Activated T-cell treated with anti-CD3 and anti-CD28 coated beads, Interleukin-2, amount 50 U/mL, for 1 hour (primary cell): ENCODE measurements around the gene POLG2.
A peak's percentile ranks its signal among the peaks of the same experiment; 100 is the strongest.
"Not testable (repeated sequence)": the region's sequence is repeated elsewhere in the genome, so short reads cannot be mapped to it uniquely, and the experiment has no call there.

ENCODE experiments used
- DNase-seq: peaks from one replicate; pipeline ENCODE4 v3.0.0-alpha.2; 2020

Gene POLG2

GRCh38 chr17:64480951-64481350 is 15.9 kb downstream of the POLG2 start:
- no peak for DNase-seq

GRCh38 chr17:64477849-64478248 is 19.0 kb downstream of the POLG2 start:
- no peak for DNase-seq

GRCh38 chr17:64472564-64472963 is 24.3 kb downstream of the POLG2 start:
- no peak for DNase-seq

- no peak for DNase-seq
Observed at GRCh38 chr17:64471440-64471839, 25.4 kb downstream of the POLG2 start.

- no peak for DNase-seq
Observed at GRCh38 chr17:64470625-64471024, 26.2 kb downstream of the POLG2 start.

- DNase-seq = not testable (repeated sequence)
Observed at GRCh38 chr17:64466834-64467233, 30.0 kb downstream of the POLG2 start.

- DNase-seq = no peak
Observed at GRCh38 chr17:64466019-64466735, 30.7 kb downstream of the POLG2 start.

GRCh38 chr17:64461788-64462187 is 35.1 kb downstream of the POLG2 start:
- DNase-seq = no peak

- DNase-seq = no peak
Observed at GRCh38 chr17:64460955-64461354, 35.9 kb downstream of the POLG2 start.

- not testable (repeated sequence) for DNase-seq
Observed at GRCh38 chr17:64459818-64460217, 37.0 kb downstream of the POLG2 start.

- DNase-seq = no peak
Observed at GRCh38 chr17:64459284-64459747, 37.5 kb downstream of the POLG2 start.

- DNase-seq = no peak
Observed at GRCh38 chr17:64458756-64459155, 38.1 kb downstream of the POLG2 start.

- DNase-seq = no peak
Observed at GRCh38 chr17:64457156-64457555, 39.7 kb downstream of the POLG2 start.

GRCh38 chr17:64455993-64456885 is 40.6 kb downstream of the POLG2 start:
- DNase-seq = no peak

- no peak for DNase-seq
Observed at GRCh38 chr17:64449545-64449944, 47.3 kb downstream of the POLG2 start.

- DNase-seq = no peak
Observed at GRCh38 chr17:64448665-64449512, 48.0 kb downstream of the POLG2 start, which contains the start of gene MILR1. MILR1 (plus strand) TSS chr17:64449115; CDS start chr17:64449169, 54 bp downstream.

- DNase-seq = no peak
Observed at GRCh38 chr17:64447526-64447925, 49.3 kb downstream of the POLG2 start.

- DNase-seq = no peak
Observed at GRCh38 chr17:64443086-64443760, 53.6 kb downstream of the POLG2 start.

- DNase-seq = no peak
Observed at GRCh38 chr17:64442541-64442971, 54.3 kb downstream of the POLG2 start.

GRCh38 chr17:64441772-64442540 is 54.9 kb downstream of the POLG2 start:
- DNase-seq = peak; percentile 23

- no peak for DNase-seq
Observed at GRCh38 chr17:64439956-64440355, 56.9 kb downstream of the POLG2 start.
